Small intestine (tissue), 7 donors: ENCODE measurements around the gene CCDC60. TPM values are rescaled to one million over a fixed set of nuclear protein-coding genes. Genes with fewer than 3 reads are reported as not detected.

Source experiments
- DNase-seq, 2 donors: peaks; one replicate each; pipeline versions ENCODE4 v3.0.0 to v3.0.0-alpha.2; 2013
- FAIRE-seq: peaks from 2 replicates; lab custom pipeline; 2012; peaks lifted over from hg19 to GRCh38; lab: Jason Lieb, UNC
- H3K27ac ChIP-seq, 3 donors: one replicate each; pipeline ENCODE4 v1.5.1; 2013; ENCODE audit warnings: low read length in 2 of 3, mild to moderate bottlenecking in 2 of 3, control low read depth in 1 of 3, inconsistent platforms in 1 of 3, low read depth in 1 of 3, moderate library complexity in 1 of 3
- H3K27me3 ChIP-seq, 3 donors: one replicate each; pipeline ENCODE4 v1.6.1; 2013; ENCODE audit warnings: low read length in 3 of 3, inconsistent platforms in 1 of 3; ENCODE audit not compliant: control insufficient read depth in 3 of 3, insufficient read depth in 3 of 3
- H3K36me3 ChIP-seq, 3 donors: one replicate each; pipeline ENCODE4 v1.6.1; 2013; ENCODE audit warnings: low read length in 3 of 3, inconsistent platforms in 1 of 3, low read depth in 1 of 3, mild to moderate bottlenecking in 1 of 3, moderate library complexity in 1 of 3; ENCODE audit not compliant: control insufficient read depth in 3 of 3, insufficient read depth in 2 of 3
- H3K4me1 ChIP-seq, 3 donors: one replicate each; pipeline ENCODE4 v1.6.1; 2013; ENCODE audit warnings: low read length in 2 of 3, inconsistent platforms in 1 of 3, low read depth in 1 of 3, mild to moderate bottlenecking in 1 of 3, moderate library complexity in 1 of 3; ENCODE audit not compliant: control insufficient read depth in 3 of 3, insufficient read depth in 2 of 3
- H3K4me3 ChIP-seq, 3 donors: one replicate each; pipeline ENCODE4 v1.5.1; 2013; ENCODE audit warnings: low read length in 3 of 3, control low read depth in 1 of 3, inconsistent platforms in 1 of 3, low read depth in 1 of 3, mild to moderate bottlenecking in 1 of 3, moderate library complexity in 1 of 3
- H3K9me3 ChIP-seq, 2 donors: one replicate each; pipeline ENCODE4 v1.6.1; 2013; ENCODE audit warnings: low read depth in 1 of 2, low read length in 1 of 2; ENCODE audit not compliant: control insufficient read depth in 2 of 2, insufficient read depth in 1 of 2
- WGBS, 3 donors: extraction: QIAGEN DNeasy Blood & Tissue Kit; methylation state at CpG; one replicate each; pipeline ENCODE4 v1.1.7; 2013; 5-methylcytosine and 5-hydroxymethylcytosine counted together
- polyA plus RNA-seq, 4 donors: library from polyadenylated mRNA; stranded (reverse) in 3 of 4; unstranded in 1 of 4; fragments of 200-250 nt in 3 of 4; fragments of 120-200 nt in 1 of 4; gene quantifications; one replicate each; pipeline versions ENCODE4 v1.2.1 to v1.2.3, GENCODE V29; 2013
- donor health status: healthy with polysubstance abuse.
- donor health status: control.
- donor health status: control.
- donor health status: Bipolar disorder and iron deficiency.
- donor health status: healthy.

CCDC60 gene
- polyA plus RNA-seq, 4 donors = not detected

DNA sequence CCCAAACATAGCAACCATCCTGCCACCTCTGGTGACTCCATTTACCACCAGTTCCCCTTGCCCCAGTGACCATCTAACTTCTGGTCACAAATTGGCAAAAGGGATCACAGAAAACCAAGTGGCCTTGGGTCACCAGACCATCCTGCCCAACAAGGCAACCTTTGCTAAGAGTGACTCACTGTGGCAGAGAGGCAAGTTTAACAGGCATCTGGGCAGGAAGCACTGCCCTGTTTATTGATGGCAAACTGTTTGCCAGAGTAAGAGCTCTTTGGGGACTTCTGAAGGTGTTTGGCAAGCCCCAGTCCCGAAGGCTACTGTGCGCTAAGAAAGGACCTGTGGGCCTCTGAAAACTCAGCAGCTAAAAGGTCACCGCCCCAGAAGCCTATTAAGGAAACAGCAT lies 230.9 kb downstream of the CCDC60 start:
- Histone ChIP-seq H3K4me1 (no peaks in the 10 kb centered on the region), H3K36me3 (no peaks in the 10 kb centered on the region), H3K4me3 (no peak overlapping the region), H3K27ac (no peak overlapping the region), H3K9me3 (no peaks in the 10 kb centered on the region), H3K27me3 (no peaks in the 10 kb centered on the region)
- no peak for FAIRE-seq
- 88 to 97% (median 90%) methylated on average over 3 of the region's 3 CpGs for WGBS, 3 donors
- no peak for DNase-seq

DNA sequence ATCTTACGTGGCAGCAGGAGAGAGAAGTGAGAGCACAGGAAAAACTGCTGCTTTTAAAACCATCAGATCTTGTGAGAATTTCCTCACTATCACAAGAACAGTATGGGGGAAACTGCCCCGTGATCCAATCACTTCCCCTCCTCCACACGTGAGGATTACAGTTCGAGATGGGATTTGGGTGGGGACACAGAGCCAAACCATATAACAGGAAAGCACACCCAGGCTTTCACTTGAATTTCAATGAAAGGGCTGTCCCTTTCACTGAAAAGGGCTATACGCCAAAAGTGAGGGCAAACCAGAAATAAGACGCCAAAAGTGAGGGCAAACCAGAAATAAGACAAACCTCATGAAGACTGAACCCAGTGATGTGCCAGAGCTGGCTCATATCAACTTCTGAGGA lies 236.2 kb downstream of the CCDC60 start:
- FAIRE-seq (no peak), DNase-seq (no peak)
- WGBS, 3 donors = 74 to 77% (median 75%) methylated on average over 6 of the region's 6 CpGs
- H3K27me3 ChIP-seq = no peaks in the 10 kb centered on the region
- no peaks in the 10 kb centered on the region for H3K9me3 ChIP-seq
- H3K4me1 ChIP-seq = no peaks in the 10 kb centered on the region
- no peaks in the 10 kb centered on the region for H3K36me3 ChIP-seq
- H3K27ac ChIP-seq = no peak overlapping the region
- H3K4me3 ChIP-seq = no peak overlapping the region

- no peaks in the 10 kb centered on the region for H3K36me3 ChIP-seq
- no peak overlapping the region for H3K4me3 ChIP-seq
- H3K4me1 ChIP-seq = no peaks in the 10 kb centered on the region
- H3K9me3 ChIP-seq = no peaks in the 10 kb centered on the region
- WGBS, 3 donors = 63 to 77% (median 65%) methylated on average over 1 of the region's 1 CpG
- no peak overlapping the region for H3K27ac ChIP-seq
- no peak for DNase-seq
- H3K27me3 ChIP-seq = no peaks in the 10 kb centered on the region
- no peak for FAIRE-seq
Observed at GRCh38 chr12:119573086-119573485, 238.6 kb downstream of the CCDC60 start.

DNA sequence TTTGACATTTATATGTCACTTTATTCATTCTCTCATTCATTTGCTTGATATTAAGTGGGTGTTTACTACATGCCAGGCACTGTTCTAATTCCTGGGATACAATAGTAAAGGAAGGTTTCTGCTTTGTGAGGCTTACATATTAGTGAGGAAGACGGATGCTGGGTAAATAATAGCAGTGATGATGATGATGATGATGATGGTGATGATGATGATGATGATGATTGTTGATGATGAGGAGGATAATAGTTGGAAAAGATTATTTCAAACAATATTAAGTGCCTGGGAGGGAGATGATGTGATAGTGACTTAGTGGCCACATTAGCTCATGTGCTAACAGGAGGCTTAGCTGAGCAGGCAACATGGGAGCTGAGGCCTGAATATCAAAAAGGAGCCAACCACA lies 239.7 kb downstream of the CCDC60 start:
- 65 to 88% (median 88%) methylated on average over 1 of the region's 1 CpG for WGBS, 3 donors
- H3K36me3 ChIP-seq = no peaks in the 10 kb centered on the region
- no peaks in the 10 kb centered on the region for H3K4me1 ChIP-seq
- H3K4me3 ChIP-seq = no peak overlapping the region
- FAIRE-seq (no peak), DNase-seq (no peak)
- H3K27ac ChIP-seq = no peak overlapping the region
- no peaks in the 10 kb centered on the region for H3K27me3 ChIP-seq
- no peaks in the 10 kb centered on the region for H3K9me3 ChIP-seq

- DNase-seq = no peak
- no peaks in the 10 kb centered on the region for H3K4me1 ChIP-seq
- H3K9me3 ChIP-seq = no peaks in the 10 kb centered on the region
- H3K36me3 ChIP-seq = no peaks in the 10 kb centered on the region
- WGBS, 3 donors = 65 to 72% (median 70%) methylated on average over 8 of the region's 8 CpGs
- no peaks in the 10 kb centered on the region for H3K27me3 ChIP-seq
- no peak overlapping the region for H3K4me3 ChIP-seq
- FAIRE-seq = no peak
- H3K27ac ChIP-seq = no peak overlapping the region
Observed at GRCh38 chr12:119576118-119576810, 241.7 kb downstream of the CCDC60 start.

- FAIRE-seq = no peak
- Histone ChIP-seq H3K36me3 (no peaks in the 10 kb centered on the region), H3K4me1 (no peaks in the 10 kb centered on the region), H3K9me3 (no peaks in the 10 kb centered on the region), H3K27ac (no peak overlapping the region), H3K4me3 (no peak overlapping the region), H3K27me3 (no peaks in the 10 kb centered on the region)
- DNase-seq = no peak
- WGBS, 3 donors = 36 to 60% (median 38%) methylated on average over 1 of the region's 1 CpG
Observed at GRCh38 chr12:119576915-119577314, 242.4 kb downstream of the CCDC60 start.

GRCh38 chr12:119578112-119578511 lies 243.6 kb downstream of the CCDC60 start:
- no peaks in the 10 kb centered on the region for H3K4me1 ChIP-seq
- DNase-seq = no peak
- H3K27me3 ChIP-seq = no peaks in the 10 kb centered on the region
- no peak overlapping the region for H3K27ac ChIP-seq
- H3K9me3 ChIP-seq = no peaks in the 10 kb centered on the region
- FAIRE-seq = no peak
- H3K4me3 ChIP-seq = no peak overlapping the region
- H3K36me3 ChIP-seq = no peaks in the 10 kb centered on the region
- WGBS, 3 donors = 77 to 86% (median 82%) methylated on average over 2 of the region's 2 CpGs

DNA sequence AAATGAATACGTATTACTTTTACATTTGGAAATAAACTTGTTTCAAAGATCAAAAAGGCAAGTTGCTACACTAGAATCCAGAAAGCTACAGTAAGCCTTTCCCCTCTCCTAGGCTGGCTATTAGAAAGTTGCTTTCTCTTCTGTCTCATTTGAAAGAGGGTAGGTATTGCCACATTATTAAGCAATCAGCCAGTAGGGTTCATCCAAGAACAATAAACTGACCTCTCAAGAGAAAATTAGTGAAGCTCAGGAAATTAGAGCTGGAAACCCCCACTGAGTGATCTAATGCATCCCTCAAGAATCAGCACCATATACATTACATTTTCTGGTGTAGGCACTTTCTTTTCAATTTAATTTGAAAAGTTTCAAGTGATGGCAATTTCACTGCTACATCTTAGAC lies 254.6 kb downstream of the CCDC60 start:
- Histone ChIP-seq H3K36me3 (no peaks in the 10 kb centered on the region), H3K4me3 (no peak overlapping the region), H3K27me3 (peaks cover 3 to 11% (median 10%) of the 10 kb centered on the region in 3 donors), H3K9me3 (no peaks in the 10 kb centered on the region), H3K4me1 (no peaks in the 10 kb centered on the region), H3K27ac (no peak overlapping the region)
- DNase-seq (no peak), FAIRE-seq (no peak)
- WGBS, 3 donors = 69 to 79% (median 78%) methylated on average over 1 of the region's 1 CpG

DNA sequence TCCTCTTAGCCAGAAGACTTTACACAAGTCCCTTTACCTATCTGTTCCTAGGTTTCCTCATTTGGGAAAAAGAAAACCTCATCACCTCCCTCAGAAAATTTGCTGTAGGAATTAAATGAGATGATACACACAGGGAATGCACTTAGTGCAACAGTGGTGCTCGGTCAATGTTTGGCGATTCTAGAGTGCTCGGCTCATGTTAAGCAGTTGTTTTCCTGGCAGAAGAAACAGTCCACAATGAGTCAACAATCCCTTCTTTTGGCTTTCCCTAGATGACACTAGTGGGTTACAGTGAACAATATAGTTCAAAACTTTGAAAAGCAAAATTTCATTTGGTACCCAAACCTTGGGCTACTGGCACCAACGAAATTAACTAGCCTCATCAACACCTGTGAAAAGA lies 255.1 kb downstream of the CCDC60 start:
- Histone ChIP-seq H3K27me3 (peaks cover 3 to 17% (median 15%) of the 10 kb centered on the region in 3 donors), H3K4me1 (no peaks in the 10 kb centered on the region), H3K4me3 (no peak overlapping the region), H3K9me3 (no peaks in the 10 kb centered on the region), H3K36me3 (no peaks in the 10 kb centered on the region), H3K27ac (no peak overlapping the region)
- 72 to 84% (median 79%) methylated on average over 4 of the region's 4 CpGs for WGBS, 3 donors
- no peak for DNase-seq
- FAIRE-seq = no peak
